Upper lobe of left lung (tissue), 6 donors: ENCODE data around the gene ARHGEF4. TPM values are rescaled to one million over a fixed set of nuclear protein-coding genes. Genes with fewer than 3 reads are reported as not detected.
"Not testable (repeated sequence)": the region's sequence is repeated elsewhere in the genome, so short reads cannot be mapped to it uniquely, and the experiment has no call there.

Source experiments
- ATAC-seq, 2 donors: fragments of 200-7000 bp; cut with Tn5 transposase; one replicate each; pipeline ENCODE4 v1.9.1; 2022; ENCODE audit warnings: mild to moderate bottlenecking in 2 of 2, moderate library complexity in 2 of 2; ENCODE audit not compliant: low FRiP score in 2 of 2
- DNase-seq, 2 donors: peaks; one replicate each; pipeline ENCODE4 v3.0.0-alpha.2; 2019 to 2020
- H3K27ac ChIP-seq, 4 donors: fragments of 200-600 bp; sonication (generic); one replicate each; pipeline ENCODE4 v1.5.1; 2016 to 2019
- H3K27me3 ChIP-seq, 4 donors: fragments of 200-600 bp; sonication (generic); one replicate each; pipeline ENCODE4 v1.5.1; 2017 to 2019
- H3K36me3 ChIP-seq, 4 donors: fragments of 200-600 bp; sonication (generic); one replicate each; pipeline ENCODE4 v1.5.1; 2016 to 2019
- H3K4me1 ChIP-seq, 4 donors: fragments of 200-600 bp; sonication (generic); one replicate each; pipeline ENCODE4 v1.5.1; 2018 to 2019
- H3K4me3 ChIP-seq, 4 donors: fragments of 200-600 bp; sonication (generic); one replicate each; pipeline ENCODE4 v1.5.1; 2017 to 2019; ENCODE audit warnings: mild to moderate bottlenecking in 2 of 4, moderate library complexity in 1 of 4
- H3K9me3 ChIP-seq, 4 donors: fragments of 200-600 bp; sonication (generic); one replicate each; pipeline ENCODE4 v1.5.1; 2018 to 2019
- CTCF ChIP-seq, 6 experiments: fragments of 450-650 bp in 4 of 6; fragments of 200-600 bp in 2 of 6; sonication (generic) in 2 of 6; IDR thresholded peaks; one replicate each; pipeline ENCODE4 v1.5.1; 2016 to 2019; ENCODE audit warnings: antibody characterized with exemption in 6 of 6
- EP300 ChIP-seq, 4 donors: sonication (generic); formaldehyde crosslinking; IDR thresholded peaks; one replicate each; pipeline ENCODE4 v1.5.1; 2017; ENCODE audit warnings: antibody characterized with exemption in 4 of 4, control low read depth in 2 of 4
- POLR2A ChIP-seq, 4 donors: fragments of 450-650 bp; IDR thresholded peaks; one replicate each; pipeline ENCODE4 v1.5.1; 2016 to 2017; ENCODE audit warnings: antibody characterized with exemption in 4 of 4, mild to moderate bottlenecking in 2 of 4
- POLR2AphosphoS5 ChIP-seq, 2 donors: sonication (generic); formaldehyde crosslinking; IDR thresholded peaks; one replicate each; pipeline ENCODE4 v1.5.1; 2017; ENCODE audit warnings: antibody characterized with exemption in 2 of 2
- WGBS, 2 donors: methylation state at CpG; one replicate each; pipeline ENCODE4 v1.1.5; 2017 to 2018; 5-methylcytosine and 5-hydroxymethylcytosine counted together
- total RNA-seq, 6 donors: library from RNA; depleted of rRNA in 4 of 6; stranded (reverse); fragments of >200 nt in 4 of 6; gene quantifications; one replicate each; pipeline versions ENCODE4 v1.1.0 to v1.2.1, GENCODE V29; 2016 to 2021
- donor health status: DM: no; HTN: no; CAD: no; lungs with moderate emphysema.
- donor health status: DM: no; HTN: yes; CAD: no; lungs with severe emphysema.

ARHGEF4 gene
- total RNA-seq, 6 donors from 2014 or later: 10.1 to 101 (median 22.5) TPM

GRCh38 chr2:131076707-131077106 is 240.0 kb downstream of the ARHGEF4 start:
- Histone ChIP-seq H3K9me3 (no peaks in the 10 kb centered on the region), H3K27ac (no peak overlapping the region), H3K4me3 (no peak overlapping the region), H3K36me3 (peaks cover 16 to 87% (median 53%) of the 10 kb centered on the region in 4 donors), H3K4me1 (peaks cover 3 to 12% (median 4%) of the 10 kb centered on the region in 4 donors), H3K27me3 (no peaks in the 10 kb centered on the region)
- no peak for TF ChIP-seq POLR2AphosphoS5 (IDR thresholded peaks at IDR 0.05)
- no peak for TF ChIP-seq CTCF (IDR thresholded peaks at IDR 0.05)
- TF ChIP-seq EP300 (IDR thresholded peaks at IDR 0.05): no peak
- no peak for TF ChIP-seq POLR2A (IDR thresholded peaks at IDR 0.05)
- 84 to 86% methylated on average over 5 of the region's 5 CpGs for WGBS, 2 donors
- ATAC-seq (no peak), DNase-seq (no peak)

- peaks cover 3 to 16% (median 4%) of the 10 kb centered on the region in 4 donors for H3K4me1 ChIP-seq
- ATAC-seq (no peak), DNase-seq (no peak)
Measured at GRCh38 chr2:131077182-131077846, 240.6 kb downstream of the ARHGEF4 start.

GRCh38 chr2:131077966-131078365 is 241.3 kb downstream of the ARHGEF4 start:
- no peak for ATAC-seq
- Histone ChIP-seq H3K27ac (no peak overlapping the region), H3K4me3 (no peak overlapping the region), H3K4me1 (peaks cover 3 to 16% (median 4%) of the 10 kb centered on the region in 4 donors), H3K27me3 (no peaks in the 10 kb centered on the region), H3K36me3 (peaks cover 16 to 85% (median 55%) of the 10 kb centered on the region in 4 donors), H3K9me3 (no peaks in the 10 kb centered on the region)
- WGBS, 2 donors: 88 to 94% methylated on average over 3 of the region's 3 CpGs
- TF ChIP-seq POLR2AphosphoS5 (IDR thresholded peaks at IDR 0.05) (no peak), CTCF (IDR thresholded peaks at IDR 0.05) (no peak), EP300 (IDR thresholded peaks at IDR 0.05) (no peak), POLR2A (IDR thresholded peaks at IDR 0.05) (no peak)
- DNase-seq: no peak

More at GRCh38 chr2:131077182-131077846, 240.6 kb downstream of the ARHGEF4 start:
- no peaks in the 10 kb centered on the region for H3K27me3 ChIP-seq
- H3K36me3 ChIP-seq: peaks cover 16 to 89% (median 54%) of the 10 kb centered on the region in 4 donors
- no peaks in the 10 kb centered on the region for H3K9me3 ChIP-seq
- WGBS, 2 donors: 86 to 90% methylated on average over 11 of the region's 11 CpGs
- H3K4me3 ChIP-seq: no peak overlapping the region
- TF ChIP-seq CTCF (IDR thresholded peaks at IDR 0.05) (no peak), EP300 (IDR thresholded peaks at IDR 0.05) (no peak), POLR2AphosphoS5 (IDR thresholded peaks at IDR 0.05) (no peak), POLR2A (IDR thresholded peaks at IDR 0.05) (no peak)
- H3K27ac ChIP-seq: no peak overlapping the region

GRCh38 chr2:131079931-131080330 is 243.2 kb downstream of the ARHGEF4 start:
- not testable (repeated sequence) for ATAC-seq, H3K4me3 ChIP-seq, H3K9me3 ChIP-seq, DNase-seq, H3K27ac ChIP-seq, H3K27me3 ChIP-seq
- Histone ChIP-seq H3K4me1 (peaks cover 0 to 11% (median 4%) of the 10 kb centered on the region in 4 donors), H3K36me3 (peaks cover 14 to 72% (median 50%) of the 10 kb centered on the region in 4 donors)
- WGBS, 2 donors: 87 to 90% methylated on average over 6 of the region's 6 CpGs

GRCh38 chr2:131081190-131081589 is 244.5 kb downstream of the ARHGEF4 start:
- Histone ChIP-seq H3K36me3 (peaks cover 14 to 67% (median 47%) of the 10 kb centered on the region in 4 donors), H3K27ac (no peak overlapping the region), H3K9me3 (no peaks in the 10 kb centered on the region), H3K27me3 (no peaks in the 10 kb centered on the region), H3K4me1 (peaks cover 0 to 17% (median 14%) of the 10 kb centered on the region in 4 donors), H3K4me3 (no peak overlapping the region)
- 97 to 98% methylated on average over 4 of the region's 4 CpGs for WGBS, 2 donors
- ATAC-seq: no peak
- DNase-seq: no peak
- TF ChIP-seq POLR2AphosphoS5 (IDR thresholded peaks at IDR 0.05) (no peak), POLR2A (IDR thresholded peaks at IDR 0.05) (no peak), EP300 (IDR thresholded peaks at IDR 0.05) (no peak), CTCF (IDR thresholded peaks at IDR 0.05) (no peak)
